Naive B cell (primary cell): Measurements from ENCODE around the gene CHST10. TPM values are rescaled to one million over a fixed set of nuclear protein-coding genes. Genes with fewer than 3 reads are reported as not detected.
A peak's percentile ranks its signal among the peaks of the same experiment; 100 is the strongest.

Experiments
- ATAC-seq, 2 donors: fragments of 150-1000 bp; cut with Tn5 transposase; 2 replicates each; pipeline ENCODE4 v1.10.0; 2021; ENCODE audit warnings: low read depth in 2 of 2, mild to moderate bottlenecking in 2 of 2, moderate library complexity in 2 of 2
- DNase-seq: peaks from one replicate; pipeline ENCODE4 v3.0.0; 2022
- H3K27ac Mint-ChIP-seq, 6 donors: one replicate each; pipeline ENCODE4 v1.8.0; 2020 to 2022; ENCODE audit warnings: mild to moderate bottlenecking in 6 of 6, mixed read lengths in 6 of 6, moderate library complexity in 5 of 6, inconsistent platforms in 2 of 6
- H3K27me3 Mint-ChIP-seq, 3 donors: one replicate each; pipeline ENCODE4 v1.8.0; 2021 to 2022; ENCODE audit warnings: mixed read lengths in 3 of 3, mild to moderate bottlenecking in 1 of 3
- H3K36me3 Mint-ChIP-seq, 2 donors: one replicate each; pipeline ENCODE4 v1.8.0; 2020 to 2022; ENCODE audit warnings: mixed read lengths in 2 of 2, inconsistent platforms in 1 of 2, mild to moderate bottlenecking in 1 of 2
- H3K4me1 Mint-ChIP-seq, 3 donors: one replicate each; pipeline ENCODE4 v1.8.0; 2020 to 2022; ENCODE audit warnings: mixed read lengths in 3 of 3, inconsistent platforms in 1 of 3, mild to moderate bottlenecking in 1 of 3, moderate library complexity in 1 of 3
- H3K4me3 Mint-ChIP-seq, 8 donors: one replicate each; pipeline ENCODE4 v1.8.0; 2020 to 2022; ENCODE audit warnings: mild to moderate bottlenecking in 8 of 8, mixed read lengths in 8 of 8, moderate library complexity in 8 of 8, inconsistent platforms in 2 of 8
- H3K9me3 Mint-ChIP-seq, 7 donors: one replicate each; pipeline ENCODE4 v1.8.0; 2020 to 2022; ENCODE audit warnings: mixed read lengths in 7 of 7, mild to moderate bottlenecking in 5 of 7, inconsistent platforms in 2 of 7, moderate library complexity in 1 of 7
- polyA plus RNA-seq, 6 donors: library from polyadenylated mRNA; unstranded; fragments of 300-500 nt; fragmentation: Illumina TruSeq; gene quantifications; one replicate each; pipeline ENCODE4 v1.2.3, GENCODE V29; 2021; ENCODE audit warnings: low read depth in 6 of 6

Gene CHST10
- polyA plus RNA-seq, 6 donors from 2014 or later, result 3.9 to 9.5 (median 5.8) TPM

GRCh38 chr2:100425573-100426383 is 8.3 kb upstream of the CHST10 start:
- H3K9me3 Mint-ChIP-seq, result peaks cover 0 to 8% (median 0%) of the 10 kb centered on the region in 7 donors
- H3K36me3 Mint-ChIP-seq, result peaks cover 0 to 6% of the 10 kb centered on the region in 2 donors
- H3K27me3 Mint-ChIP-seq, result peaks cover 21 to 49% (median 32%) of the 10 kb centered on the region in 3 donors
- ATAC-seq (no peak), DNase-seq (no peak)
- peak overlapping the region in 1 of 6 donors; percentile 29 for H3K27ac Mint-ChIP-seq
- H3K4me1 Mint-ChIP-seq, result peaks cover 0 to 5% (median 2%) of the 10 kb centered on the region in 3 donors
- H3K4me3 Mint-ChIP-seq, result no peak overlapping the region

- ATAC-seq, result no peak
- no peaks in the 10 kb centered on the region for H3K36me3 Mint-ChIP-seq
- H3K9me3 Mint-ChIP-seq, result peaks cover 0 to 6% (median 0%) of the 10 kb centered on the region in 7 donors
- no peak overlapping the region for H3K4me3 Mint-ChIP-seq
- DNase-seq, result no peak
- H3K27me3 Mint-ChIP-seq, result peaks cover 21 to 44% (median 27%) of the 10 kb centered on the region in 3 donors
- no peak overlapping the region for H3K27ac Mint-ChIP-seq
- peaks cover 0 to 5% (median 2%) of the 10 kb centered on the region in 3 donors for H3K4me1 Mint-ChIP-seq
Measured at GRCh38 chr2:100425107-100425506, 7.6 kb upstream of the CHST10 start.

DNA sequence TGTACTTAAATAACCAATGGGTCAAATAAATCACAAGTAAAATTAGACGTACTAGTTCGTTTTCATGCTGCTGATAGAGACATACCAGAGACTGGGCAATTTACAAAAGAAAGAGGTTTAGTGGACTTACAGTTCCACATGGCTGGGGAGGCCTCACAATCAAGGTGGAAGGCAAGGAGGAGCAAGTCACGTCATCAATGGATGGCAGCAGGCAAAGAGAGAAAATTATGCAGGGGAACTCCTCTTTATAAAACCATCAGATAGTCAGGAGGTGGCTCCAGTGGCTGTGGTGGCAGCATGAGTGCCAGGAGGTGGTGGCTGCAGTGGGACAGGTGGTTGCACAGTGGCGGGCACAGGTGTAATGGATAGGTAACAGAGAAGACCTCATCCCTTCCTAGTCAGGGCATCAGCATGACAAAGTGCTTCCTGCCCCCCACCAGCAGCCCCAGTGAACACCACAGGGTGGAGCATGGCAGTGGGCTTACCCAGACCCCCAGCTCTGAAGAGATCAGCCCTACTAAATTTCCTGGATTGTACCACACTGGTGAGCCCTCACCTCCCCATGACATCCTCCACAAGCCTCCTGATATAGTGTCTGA is 6.9 kb upstream of the CHST10 start:
- H3K27ac Mint-ChIP-seq, result peak overlapping the region in 1 of 6 donors; percentile 26

DNA sequence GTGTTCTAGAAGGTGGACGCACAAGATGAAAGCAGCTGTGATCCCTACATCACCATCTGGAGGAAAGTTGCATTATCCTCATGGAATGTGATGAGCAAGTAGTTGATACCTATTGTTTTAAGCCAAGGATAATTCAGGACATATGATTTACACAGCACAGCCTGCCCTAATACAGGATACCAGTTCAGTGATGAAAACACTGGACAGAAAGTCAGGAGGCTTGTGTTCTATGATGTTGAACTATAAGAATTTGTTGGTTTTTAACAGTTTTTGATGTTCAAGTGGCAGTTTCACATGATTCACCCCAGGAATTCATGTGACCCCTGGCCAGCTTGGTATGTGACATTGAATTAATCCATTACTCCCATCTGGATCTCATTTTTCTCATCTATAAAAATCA is 6.2 kb upstream of the CHST10 start:
- H3K4me1 Mint-ChIP-seq, result peaks cover 0 to 5% (median 2%) of the 10 kb centered on the region in 3 donors
- no peak for ATAC-seq
- H3K4me3 Mint-ChIP-seq, result no peak overlapping the region
- no peaks in the 10 kb centered on the region for H3K36me3 Mint-ChIP-seq
- DNase-seq, result no peak
- peaks cover 13 to 36% (median 27%) of the 10 kb centered on the region in 3 donors for H3K27me3 Mint-ChIP-seq
- no peaks in the 10 kb centered on the region for H3K9me3 Mint-ChIP-seq
- no peak overlapping the region for H3K27ac Mint-ChIP-seq

More for the DNA sequence above, 6.9 kb upstream of the CHST10 start:
- Mint-ChIP-seq H3K9me3 (peaks cover 0 to 2% (median 0%) of the 10 kb centered on the region in 7 donors), H3K4me3 (no peak overlapping the region), H3K27me3 (peaks cover 16 to 43% (median 27%) of the 10 kb centered on the region in 3 donors), H3K4me1 (peaks cover 0 to 5% (median 2%) of the 10 kb centered on the region in 3 donors), H3K36me3 (no peaks in the 10 kb centered on the region)
- ATAC-seq, result no peak
- DNase-seq, result no peak

GRCh38 chr2:100422320-100423055 is 5.0 kb upstream of the CHST10 start:
- Mint-ChIP-seq H3K4me1 (peaks cover 0 to 2% (median 2%) of the 10 kb centered on the region in 3 donors), H3K36me3 (no peaks in the 10 kb centered on the region), H3K9me3 (no peaks in the 10 kb centered on the region), H3K27ac (no peak overlapping the region), H3K27me3 (peaks cover 9 to 31% (median 27%) of the 10 kb centered on the region in 3 donors), H3K4me3 (peak overlapping the region in 1 of 8 donors; percentile 22)
- ATAC-seq (no peak), DNase-seq (no peak)

- no peaks in the 10 kb centered on the region for H3K9me3 Mint-ChIP-seq
- H3K36me3 Mint-ChIP-seq, result no peaks in the 10 kb centered on the region
- peaks cover 0 to 11% (median 10%) of the 10 kb centered on the region in 3 donors for H3K27me3 Mint-ChIP-seq
- DNase-seq, result no peak
- no peak for ATAC-seq
- H3K4me1 Mint-ChIP-seq, result peaks cover 10 to 12% (median 12%) of the 10 kb centered on the region in 3 donors
- no peak overlapping the region for H3K27ac Mint-ChIP-seq
- peak overlapping the region in 1 of 8 donors; percentile 39 for H3K4me3 Mint-ChIP-seq
Measured at GRCh38 chr2:100419915-100420314, 2.4 kb upstream of the CHST10 start.

- Mint-ChIP-seq H3K27ac (peak overlapping the region in 1 of 6 donors; percentile 76), H3K27me3 (no peaks in the 10 kb centered on the region), H3K4me1 (peaks cover 10 to 12% (median 12%) of the 10 kb centered on the region in 3 donors), H3K4me3 (peak overlapping the region in 7 of 8 donors; percentile 23 to 93 (median 84)), H3K9me3 (no peaks in the 10 kb centered on the region), H3K36me3 (no peaks in the 10 kb centered on the region)
- DNase-seq (no peak), ATAC-seq (no peak)
Measured at GRCh38 chr2:100418406-100418962, 1.0 kb upstream of the CHST10 start.

GRCh38 chr2:100417711-100418124 is 250 bp upstream of the CHST10 start:
- ATAC-seq (no peak), DNase-seq (no peak)
- peak overlapping the region; percentile 82 to 93 (median 86) for H3K4me3 Mint-ChIP-seq
- H3K9me3 Mint-ChIP-seq, result no peaks in the 10 kb centered on the region
- peaks cover 10 to 12% (median 12%) of the 10 kb centered on the region in 3 donors for H3K4me1 Mint-ChIP-seq
- no peaks in the 10 kb centered on the region for H3K36me3 Mint-ChIP-seq
- peak overlapping the region in 3 of 6 donors; percentile 47 to 88 (median 86) for H3K27ac Mint-ChIP-seq
- H3K27me3 Mint-ChIP-seq, result no peaks in the 10 kb centered on the region

- Mint-ChIP-seq H3K27ac (peak overlapping the region in 2 of 6 donors; percentile 86 to 92), H3K9me3 (no peaks in the 10 kb centered on the region), H3K4me3 (peak overlapping the region; percentile 87 to 96 (median 93)), H3K36me3 (no peaks in the 10 kb centered on the region), H3K27me3 (no peaks in the 10 kb centered on the region), H3K4me1 (peaks cover 10 to 12% (median 12%) of the 10 kb centered on the region in 3 donors)
- DNase-seq (no peak), ATAC-seq (no peak)
Measured at GRCh38 chr2:100416397-100416934, 1.0 kb downstream of the CHST10 start.

DNA sequence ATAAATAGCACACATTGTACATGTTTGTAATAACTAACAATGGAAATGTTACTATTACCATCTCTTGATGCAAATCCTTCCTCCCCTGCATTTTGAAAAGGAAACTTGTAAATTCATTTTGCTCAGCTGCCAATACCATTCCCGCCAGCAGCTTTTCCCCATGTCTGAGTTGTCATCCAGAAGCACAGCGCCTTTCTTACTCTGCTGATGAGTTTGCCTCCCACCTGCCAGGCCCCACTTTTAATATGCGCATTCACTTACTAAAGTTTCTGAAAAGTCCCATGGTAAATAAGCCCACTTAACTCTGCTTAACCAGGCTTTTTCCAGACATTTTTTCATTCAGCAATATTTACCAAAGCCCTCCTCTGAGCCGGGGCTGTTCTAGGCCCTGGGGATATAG is 3.9 kb downstream of the CHST10 start:
- peak overlapping the region in 1 of 8 donors; percentile 39 for H3K4me3 Mint-ChIP-seq
- ATAC-seq (no peak), DNase-seq (no peak)
- H3K27me3 Mint-ChIP-seq, result no peaks in the 10 kb centered on the region
- H3K4me1 Mint-ChIP-seq, result peaks cover 10 to 12% (median 12%) of the 10 kb centered on the region in 3 donors
- H3K9me3 Mint-ChIP-seq, result no peaks in the 10 kb centered on the region
- H3K27ac Mint-ChIP-seq, result peak overlapping the region in 1 of 6 donors; percentile 13
- H3K36me3 Mint-ChIP-seq, result no peaks in the 10 kb centered on the region

DNA sequence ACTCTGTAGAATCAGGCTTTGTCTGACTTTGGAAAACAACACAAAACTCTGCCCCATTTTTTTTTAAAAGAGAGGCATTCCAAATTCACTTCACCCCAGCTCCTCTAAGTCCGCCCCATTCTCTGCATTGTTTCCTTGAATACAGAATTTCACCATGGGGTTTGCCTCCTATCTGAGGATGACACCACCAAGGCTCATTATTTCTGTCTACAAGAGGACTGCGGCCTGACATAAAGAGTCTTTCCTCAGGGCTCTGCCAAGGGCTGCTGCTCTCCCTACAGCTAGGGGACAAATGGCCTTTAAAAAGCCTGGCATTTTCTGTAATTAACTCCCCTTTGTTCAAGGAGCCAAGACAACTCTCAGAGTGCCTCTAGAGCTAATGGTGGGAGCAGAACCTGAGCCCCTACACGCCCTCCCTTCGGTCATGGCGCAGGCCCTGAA is 4.6 kb downstream of the CHST10 start:
- ATAC-seq (no peak), DNase-seq (no peak)
- Mint-ChIP-seq H3K4me1 (peaks cover 10 to 12% (median 12%) of the 10 kb centered on the region in 3 donors), H3K36me3 (no peaks in the 10 kb centered on the region), H3K4me3 (no peak overlapping the region), H3K27me3 (no peaks in the 10 kb centered on the region), H3K27ac (no peak overlapping the region), H3K9me3 (no peaks in the 10 kb centered on the region)

- DNase-seq, result no peak
- Mint-ChIP-seq H3K4me1 (peaks cover 10 to 12% (median 10%) of the 10 kb centered on the region in 3 donors), H3K4me3 (no peak overlapping the region), H3K36me3 (no peaks in the 10 kb centered on the region), H3K27me3 (no peaks in the 10 kb centered on the region), H3K9me3 (no peaks in the 10 kb centered on the region), H3K27ac (no peak overlapping the region)
- no peak for ATAC-seq
Measured at GRCh38 chr2:100412466-100412865, 5.0 kb downstream of the CHST10 start.
